SK-N-SH (cell line): ENCODE data around the gene CENPP. TPM values are rescaled to one million over a fixed set of nuclear protein-coding genes. Genes with fewer than 3 reads are reported as not detected.

Experiments used
- CTCF ChIA-PET: fragments of 300-600, 350-600 bp; formaldehyde crosslinking; extraction: SDS; loops from one replicate; lab custom pipeline; 2021; lab: Yijun Ruan, JAX
- POLR2A ChIA-PET: fragments of 350-600 bp; sonication (Branson Sonifier 250); formaldehyde crosslinking; extraction: SDS; loops from one replicate; lab custom pipeline; 2020; ENCODE audit warnings: antibody characterized with exemption, inconsistent platforms; lab: Yijun Ruan, JAX
- DNase-seq: peaks from one replicate; pipeline ENCODE4 v3.0.0; 2012
- H2AFZ ChIP-seq: fragments of 200-600 bp; sonication (generic); 2 replicates; pipeline ENCODE4 v1.8.1; 2016; ENCODE audit warnings: antibody characterized with exemption, mild to moderate bottlenecking, low read depth
- H3F3A ChIP-seq: fragments of 200-600 bp; sonication (generic); replicated peaks from 2 replicates; pipeline ENCODE3; 2016; ENCODE audit warnings: antibody characterized with exemption, mild to moderate bottlenecking; ENCODE audit not compliant: insufficient read depth
- H3K27ac ChIP-seq, 2 experiments: fragments of 200-500 bp in 1 of 2; fragments of 200-600 bp in 1 of 2; sonication (Bioruptor generic) in 1 of 2; sonication (generic), shearing (Covaris generic) in 1 of 2; 2 replicates each; pipeline versions ENCODE4 v1.5.1 to v1.6.1; 2014 to 2016; ENCODE audit warnings: low read depth in 2 of 2, inconsistent platforms in 1 of 2, low read length in 1 of 2, mild to moderate bottlenecking in 1 of 2, mixed read lengths in 1 of 2
- H3K27me3 ChIP-seq: fragments of 200-600 bp; sonication (generic), shearing (Covaris generic); 2 replicates; pipeline ENCODE4 v1.6.1; 2016; ENCODE audit warnings: mixed run types; ENCODE audit not compliant: insufficient read depth
- H3K36me3 ChIP-seq, 2 experiments: fragments of 200-500 bp in 1 of 2; fragments of 200-600 bp in 1 of 2; sonication (Bioruptor generic) in 1 of 2; sonication (generic) in 1 of 2; replicated peaks in 1 of 2; 2 replicates each; pipeline versions ENCODE3 to v1.5.1; 2014 to 2016; ENCODE audit warnings: low read length in 1 of 2, mild to moderate bottlenecking in 1 of 2; ENCODE audit not compliant: insufficient read depth in 2 of 2, control insufficient read depth in 1 of 2
- H3K4me1 ChIP-seq, 2 experiments: fragments of 200-500 bp in 1 of 2; fragments of 200-600 bp in 1 of 2; sonication (Bioruptor generic) in 1 of 2; sonication (generic), shearing (Covaris generic) in 1 of 2; 2 replicates each; pipeline versions ENCODE4 v1.5.1 to v1.6.1; 2014 to 2016; ENCODE audit warnings: low read depth in 1 of 2, low read length in 1 of 2, mixed run types in 1 of 2; ENCODE audit not compliant: insufficient read depth in 2 of 2, control insufficient read depth in 1 of 2
- H3K4me2 ChIP-seq: fragments of 200-600 bp; sonication (generic), shearing (Covaris generic); 2 replicates; pipeline ENCODE4 v1.6.1; 2017; ENCODE audit warnings: mixed run types
- H3K4me3 ChIP-seq, 2 experiments: fragments of 200-500 bp in 1 of 2; fragments of 200-600 bp in 1 of 2; sonication (Bioruptor generic) in 1 of 2; sonication (generic), shearing (Covaris generic) in 1 of 2; 2 replicates each; pipeline versions ENCODE4 v1.5.1 to v1.8.1; 2014 to 2016; ENCODE audit warnings: low read depth in 2 of 2, inconsistent platforms in 1 of 2, low read length in 1 of 2, mild to moderate bottlenecking in 1 of 2, mixed read lengths in 1 of 2, moderate library complexity in 1 of 2
- H3K79me2 ChIP-seq: fragments of 200-600 bp; sonication (generic); 2 replicates; pipeline ENCODE4 v1.8.1; 2017; ENCODE audit warnings: mild to moderate bottlenecking; ENCODE audit not compliant: insufficient read depth
- H3K9ac ChIP-seq: fragments of 200-600 bp; sonication (generic); 2 replicates; pipeline ENCODE4 v1.6.1; 2017; ENCODE audit warnings: mixed run types
- H3K9me2 ChIP-seq: fragments of 200-600 bp; sonication (generic); 2 replicates; pipeline ENCODE4 v1.6.1; 2017; ENCODE audit warnings: mixed run types
- H3K9me3 ChIP-seq: fragments of 200-600 bp; sonication (generic); 2 replicates; pipeline ENCODE4 v1.6.1; 2017; ENCODE audit warnings: mixed run types, mild to moderate bottlenecking, moderate library complexity
- H4K20me1 ChIP-seq: fragments of 200-600 bp; sonication (generic); 2 replicates; pipeline ENCODE4 v1.6.1; 2017; ENCODE audit warnings: mild to moderate bottlenecking, mixed run types; ENCODE audit not compliant: insufficient read depth
- CHD2 ChIP-seq: fragments of 150-350 bp; IDR thresholded peaks from 2 replicates; pipeline ENCODE4 v1.6.1; 2018; ENCODE audit warnings: low read length; ENCODE audit not compliant: partially characterized antibody
- CTCF ChIP-seq: fragments of 200-600 bp; sonication (generic); IDR thresholded peaks from 2 replicates; pipeline ENCODE4 v1.6.1; 2017; ENCODE audit warnings: antibody characterized with exemption, mild to moderate bottlenecking, moderate library complexity
- FOXJ3 ChIP-seq: sonication (generic); formaldehyde crosslinking; IDR thresholded peaks from 2 replicates; pipeline ENCODE4 v1.5.1; 2020; ENCODE audit warnings: mild to moderate bottlenecking, missing genetic modification reagents
- GABPA ChIP-seq: IDR thresholded peaks from 2 replicates; pipeline ENCODE4 v1.4.0; 2012; ENCODE audit warnings: low read depth, mild to moderate bottlenecking
- GATA2 ChIP-seq: sonication (generic); formaldehyde crosslinking; IDR thresholded peaks from 2 replicates; pipeline ENCODE4 v1.5.0; 2020; ENCODE audit warnings: mild to moderate bottlenecking, missing genetic modification reagents
- IRF3 ChIP-seq: fragments of 150-350 bp; IDR thresholded peaks from 2 replicates; pipeline ENCODE4 v1.6.1; 2016; ENCODE audit warnings: mild to moderate bottlenecking, low read depth, low read length
- NRF1 ChIP-seq: IDR thresholded peaks from 2 replicates; pipeline ENCODE4 v1.6.1; 2012; ENCODE audit warnings: low read depth, mild to moderate bottlenecking, low read length
- PBX3 ChIP-seq: IDR thresholded peaks from 2 replicates; pipeline ENCODE4; 2012
- POLR2AphosphoS5 ChIP-seq: IDR thresholded peaks from 2 replicates; pipeline ENCODE4 v1.6.1; 2012; ENCODE audit warnings: low read depth, low read length
- RAD21 ChIP-seq: IDR thresholded peaks from 2 replicates; pipeline ENCODE4 v1.6.1; 2012; ENCODE audit warnings: mild to moderate bottlenecking, low read length
- RCOR1 ChIP-seq: fragments of 150-350 bp; IDR thresholded peaks from 2 replicates; pipeline ENCODE4 v1.6.1; 2017; ENCODE audit warnings: antibody characterized with exemption, low read length
- RFX5 ChIP-seq: IDR thresholded peaks from 2 replicates; pipeline ENCODE4 v1.6.1; 2012; ENCODE audit warnings: mild to moderate bottlenecking, improper control_type of control experiment, low read length
- SIN3A ChIP-seq: IDR thresholded peaks from 2 replicates; pipeline ENCODE4 v1.6.1; 2012; ENCODE audit warnings: low read depth, mild to moderate bottlenecking, low read length, moderate library complexity, borderline replicate concordance
- TCF12 ChIP-seq: IDR thresholded peaks from 2 replicates; pipeline ENCODE4 v1.4.0; 2012
- USF1 ChIP-seq: IDR thresholded peaks from 2 replicates; pipeline ENCODE4 v1.4.0; 2012; ENCODE audit warnings: low read depth, borderline replicate concordance
- USF2 ChIP-seq: fragments of 150-350 bp; IDR thresholded peaks from 2 replicates; pipeline ENCODE4 v1.6.1; 2017; ENCODE audit warnings: antibody characterized with exemption, low read length, low read depth, borderline replicate concordance
- WGBS: methylation state at CpG from one replicate; pipeline ENCODE4 v1.1.6; 2017; ENCODE audit warnings: low lambda C conversion rate; 5-methylcytosine and 5-hydroxymethylcytosine counted together
- polyA plus RNA-seq, 3 experiments: library from polyadenylated mRNA; depleted of rRNA; stranded (reverse); fragments of >200 nt; gene quantifications; 2 replicates each; pipeline ENCODE4 v1.2.3, GENCODE V29; 2012

Gene CENPP
- polyA plus RNA-seq, 1 of the 3 experiments (the other 2 are of a cell fraction), result 1.3 TPM

GRCh38 chr9:92457576-92457975, 131.8 kb downstream of the CENPP start:
- H3K9me2 ChIP-seq, result no peaks in the 10 kb centered on the region
- H3K27ac ChIP-seq, result no peak overlapping the region
- H3K79me2 ChIP-seq, result no peaks in the 10 kb centered on the region
- TF ChIP-seq NRF1 (no peak), USF1 (no peak), TCF12 (no peak), GABPA (no peak), RCOR1 (no peak), CHD2 (no peak), IRF3 (no peak), RAD21 (no peak), CTCF (no peak), USF2 (no peak), RFX5 (no peak), FOXJ3 (CRISPR knock-in tag) (no peak), GATA2 (CRISPR knock-in tag) (no peak)
- TF ChIP-seq, all 33 proteins: peak for 0
- DNase-seq, result no peak
- over 99% methylated on average over 4 of the region's 4 CpGs for WGBS
- CTCF ChIA-PET, result interaction anchor here (2.1 kb wide), 1 partner anchor 177 kb away, joined by 4 read pairs; no protein-coding TSS in a partner anchor
- Histone ChIP-seq H3F3A (no peaks in the 10 kb centered on the region), H3K36me3 (no peaks in the 10 kb centered on the region), H3K9ac (no peak overlapping the region), H3K4me3 (no peak overlapping the region), H3K4me1 (no peaks in the 10 kb centered on the region; a peak in 1 of 4 replicates), H2AFZ (no peak overlapping the region), H3K9me3 (no peaks in the 10 kb centered on the region), H3K27me3 (no peaks in the 10 kb centered on the region), H4K20me1 (no peaks in the 10 kb centered on the region), H3K4me2 (no peak overlapping the region)
- POLR2A ChIA-PET, result no interaction called here

- no peak for DNase-seq
- Histone ChIP-seq H3K4me1 (peaks cover 4 to 20% of the 10 kb centered on the region in 2 experiments), H3K9me2 (no peaks in the 10 kb centered on the region), H3K27me3 (no peaks in the 10 kb centered on the region), H3K79me2 (no peaks in the 10 kb centered on the region), H3K9me3 (no peaks in the 10 kb centered on the region), H4K20me1 (no peaks in the 10 kb centered on the region), H3K36me3 (no peaks in the 10 kb centered on the region), H3K4me2 (peak overlapping the region; percentile 43), H3K27ac (peak overlapping the region in 1 of 2 experiments; percentile 68; a peak in 2 of 4 replicates), H3K9ac (no peak overlapping the region; the same call in 1 of the 2 replicates), H3K4me3 (no peak overlapping the region), H2AFZ (no peak overlapping the region), H3F3A (no peaks in the 10 kb centered on the region)
- ChIA-PET CTCF (interaction anchor here (0.9 to 1.2 kb wide), 3 partner anchors 17 to 323 kb away, joined by 3 read pairs; no protein-coding TSS in a partner anchor), POLR2A (no interaction called here)
- TF ChIP-seq POLR2AphosphoS5 (no peak), PBX3 (no peak), TCF12 (no peak), SIN3A (no peak)
These were observed 137.6 kb downstream of the CENPP start for GRCh38 chr9:92463387-92463786.
